C4-2B (cell line): Measurements from ENCODE around the gene TBC1D13.

Experiments used
- ZFX ChIP-seq: fragments of 450-650 bp; IDR thresholded peaks from 2 replicates; pipeline ENCODE4 v1.6.1; 2017
- TF ChIP-seq, protein P1 (sequence below): fragments of 450-650 bp; conservative IDR thresholded peaks from 2 replicates; pipeline ENCODE4 v1.5.1; 2017; ENCODE audit warnings: mild to moderate bottlenecking

DNA sequence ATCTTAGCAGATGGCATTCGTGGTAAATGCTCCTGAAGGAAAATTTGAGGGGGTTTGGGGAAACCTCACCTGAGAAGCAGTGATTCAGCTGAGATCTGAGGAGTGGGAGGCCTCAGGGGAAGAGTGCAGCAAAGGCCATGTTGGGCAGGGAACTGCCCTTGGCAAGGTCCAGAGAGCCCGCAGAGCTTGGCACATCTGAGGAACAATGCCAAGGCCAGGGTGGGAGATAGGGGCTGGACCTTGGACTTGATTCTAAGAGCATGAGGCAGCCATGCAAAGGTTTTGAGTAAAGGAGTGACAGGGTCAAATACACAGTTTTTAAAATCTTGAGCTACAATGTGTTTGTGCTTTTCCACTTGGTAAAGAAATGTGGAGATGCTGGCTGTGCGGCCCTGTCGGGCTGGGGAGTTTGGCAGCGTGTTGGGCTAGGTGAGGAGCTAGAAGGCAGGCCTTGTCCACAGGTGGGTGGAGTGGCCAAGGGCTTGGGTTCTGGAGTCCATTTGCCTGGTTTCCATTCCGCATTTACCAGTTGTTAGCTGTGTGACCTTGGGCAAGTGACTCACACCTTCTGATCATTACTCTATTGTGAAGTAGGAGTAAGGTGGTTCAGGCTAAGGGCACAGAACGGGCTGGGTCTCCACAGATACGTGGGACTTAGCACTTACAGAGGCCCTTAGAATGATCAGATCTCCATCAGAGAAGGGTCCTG is 6.1 kb downstream of the TBC1D13 start:
- TF ChIP-seq, protein P1, sequence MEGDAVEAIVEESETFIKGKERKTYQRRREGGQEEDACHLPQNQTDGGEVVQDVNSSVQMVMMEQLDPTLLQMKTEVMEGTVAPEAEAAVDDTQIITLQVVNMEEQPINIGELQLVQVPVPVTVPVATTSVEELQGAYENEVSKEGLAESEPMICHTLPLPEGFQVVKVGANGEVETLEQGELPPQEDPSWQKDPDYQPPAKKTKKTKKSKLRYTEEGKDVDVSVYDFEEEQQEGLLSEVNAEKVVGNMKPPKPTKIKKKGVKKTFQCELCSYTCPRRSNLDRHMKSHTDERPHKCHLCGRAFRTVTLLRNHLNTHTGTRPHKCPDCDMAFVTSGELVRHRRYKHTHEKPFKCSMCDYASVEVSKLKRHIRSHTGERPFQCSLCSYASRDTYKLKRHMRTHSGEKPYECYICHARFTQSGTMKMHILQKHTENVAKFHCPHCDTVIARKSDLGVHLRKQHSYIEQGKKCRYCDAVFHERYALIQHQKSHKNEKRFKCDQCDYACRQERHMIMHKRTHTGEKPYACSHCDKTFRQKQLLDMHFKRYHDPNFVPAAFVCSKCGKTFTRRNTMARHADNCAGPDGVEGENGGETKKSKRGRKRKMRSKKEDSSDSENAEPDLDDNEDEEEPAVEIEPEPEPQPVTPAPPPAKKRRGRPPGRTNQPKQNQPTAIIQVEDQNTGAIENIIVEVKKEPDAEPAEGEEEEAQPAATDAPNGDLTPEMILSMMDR, result no peak
- TF ChIP-seq ZFX, result no peak
